ENCODE measurements around the gene CXXC5.

DNA sequence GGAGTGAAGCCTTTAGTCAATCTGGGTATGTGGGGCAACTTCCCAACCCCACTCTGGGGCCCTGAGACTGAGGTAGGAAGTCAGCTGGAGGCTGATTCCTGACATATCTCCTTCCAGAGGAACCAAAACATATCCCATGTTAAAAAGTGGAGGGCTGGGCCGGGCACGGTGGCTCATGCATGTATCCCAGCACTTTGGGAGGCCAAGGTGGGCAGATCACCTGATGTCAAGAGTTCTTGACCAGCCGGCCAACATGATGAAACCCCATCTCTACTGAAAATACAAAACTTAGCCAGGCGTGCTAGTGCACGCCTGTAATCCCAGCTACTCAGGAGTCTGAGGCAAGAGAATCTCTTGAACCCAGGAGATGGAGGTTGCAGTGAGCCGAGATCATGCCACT is 44.0 kb downstream of the CXXC5 start:
- no peak for TF ChIP-seq CTCF (conservative IDR thresholded peaks at IDR 0.05; ENCODE audit: low read length)
- no peak for TF ChIP-seq EZH2phosphoT487 (IDR thresholded peaks at IDR 0.05; ENCODE audit: borderline replicate concordance, low read depth, low read length)
